HG02571 (cell line): ENCODE results near the gene DDX25.

Experiments used
- ATAC-seq: cut with Tn5 transposase; IDR thresholded peaks from one replicate; pipeline ENCODE4 v1.9.1; 2021; ENCODE audit warnings: mild to moderate bottlenecking, moderate library complexity; ENCODE audit not compliant: unreplicated experiment

Gene DDX25

GRCh38 chr11:125948278-125949051 is 44.2 kb downstream of the DDX25 start:
- ATAC-seq, result no peak

GRCh38 chr11:125949271-125950177 is 45.2 kb downstream of the DDX25 start:
- ATAC-seq, result no peak

- ATAC-seq, result no peak
Observed at GRCh38 chr11:125950178-125950490, 45.8 kb downstream of the DDX25 start.

- no peak for ATAC-seq
Observed at GRCh38 chr11:125950696-125951651, 46.7 kb downstream of the DDX25 start.

GRCh38 chr11:125951731-125952130 is 47.4 kb downstream of the DDX25 start:
- no peak for ATAC-seq

- ATAC-seq, result no peak
Observed at GRCh38 chr11:125952559-125952958, 48.3 kb downstream of the DDX25 start.

- ATAC-seq, result no peak
Observed at GRCh38 chr11:125952973-125953372, 48.7 kb downstream of the DDX25 start.

- ATAC-seq, result no peak
Observed at GRCh38 chr11:125953401-125953935, 49.2 kb downstream of the DDX25 start.

- no peak for ATAC-seq
Observed at GRCh38 chr11:125954123-125954944, 50.0 kb downstream of the DDX25 start.

- no peak for ATAC-seq
Observed at GRCh38 chr11:125954945-125955640, 50.8 kb downstream of the DDX25 start.

GRCh38 chr11:125955856-125956255 is 51.5 kb downstream of the DDX25 start:
- ATAC-seq, result no peak

GRCh38 chr11:125956391-125957134 is 52.3 kb downstream of the DDX25 start:
- no peak for ATAC-seq

- no peak for ATAC-seq
Observed at GRCh38 chr11:125957618-125958332, 53.5 kb downstream of the DDX25 start.

- ATAC-seq, result no peak
Observed at GRCh38 chr11:125958872-125959400, 54.6 kb downstream of the DDX25 start.

GRCh38 chr11:125959511-125959910 is 55.2 kb downstream of the DDX25 start:
- no peak for ATAC-seq

- no peak for ATAC-seq
Observed at GRCh38 chr11:125959931-125960330, 55.6 kb downstream of the DDX25 start.

GRCh38 chr11:125960771-125961170 is 56.5 kb downstream of the DDX25 start:
- ATAC-seq, result no peak

- ATAC-seq, result no peak
Observed at GRCh38 chr11:125967515-125967914, 63.2 kb downstream of the DDX25 start.
